ENCODE results near the gene CENPW. TPM values are rescaled to one million over a fixed set of nuclear protein-coding genes. Genes with fewer than 3 reads are reported as not detected.

The CENPW gene
- total and polyA plus RNA-seq, 3 donors from 2014 or later: 11.8 to 58.2 (median 16.0) TPM

GRCh38 chr6:126359936-126360537 lies 20.1 kb downstream of the CENPW start:
- Histone ChIP-seq H3K4me3 (no peak overlapping the region), H3K9me3 (no peaks in the 10 kb centered on the region), H3K27me3 (no peaks in the 10 kb centered on the region), H3K36me3 (ENCODE audit: low read depth, missing control alignments) (no peaks in the 10 kb centered on the region), H3K4me1 (no peaks in the 10 kb centered on the region), H3K27ac (no peak overlapping the region)
- WGBS, 2 donors: 97 to 100% methylated on average over 1 of the region's 1 CpG
- TF ChIP-seq POLR2A (IDR thresholded peaks at IDR 0.05): no peak
- TF ChIP-seq, protein P1, sequence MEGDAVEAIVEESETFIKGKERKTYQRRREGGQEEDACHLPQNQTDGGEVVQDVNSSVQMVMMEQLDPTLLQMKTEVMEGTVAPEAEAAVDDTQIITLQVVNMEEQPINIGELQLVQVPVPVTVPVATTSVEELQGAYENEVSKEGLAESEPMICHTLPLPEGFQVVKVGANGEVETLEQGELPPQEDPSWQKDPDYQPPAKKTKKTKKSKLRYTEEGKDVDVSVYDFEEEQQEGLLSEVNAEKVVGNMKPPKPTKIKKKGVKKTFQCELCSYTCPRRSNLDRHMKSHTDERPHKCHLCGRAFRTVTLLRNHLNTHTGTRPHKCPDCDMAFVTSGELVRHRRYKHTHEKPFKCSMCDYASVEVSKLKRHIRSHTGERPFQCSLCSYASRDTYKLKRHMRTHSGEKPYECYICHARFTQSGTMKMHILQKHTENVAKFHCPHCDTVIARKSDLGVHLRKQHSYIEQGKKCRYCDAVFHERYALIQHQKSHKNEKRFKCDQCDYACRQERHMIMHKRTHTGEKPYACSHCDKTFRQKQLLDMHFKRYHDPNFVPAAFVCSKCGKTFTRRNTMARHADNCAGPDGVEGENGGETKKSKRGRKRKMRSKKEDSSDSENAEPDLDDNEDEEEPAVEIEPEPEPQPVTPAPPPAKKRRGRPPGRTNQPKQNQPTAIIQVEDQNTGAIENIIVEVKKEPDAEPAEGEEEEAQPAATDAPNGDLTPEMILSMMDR (IDR thresholded peaks at IDR 0.05): no peak
- intact Hi-C loops (cut with DNase I; ENCODE audit: low total_unique reads): no loop called here
- DNase-seq: no peak

DNA sequence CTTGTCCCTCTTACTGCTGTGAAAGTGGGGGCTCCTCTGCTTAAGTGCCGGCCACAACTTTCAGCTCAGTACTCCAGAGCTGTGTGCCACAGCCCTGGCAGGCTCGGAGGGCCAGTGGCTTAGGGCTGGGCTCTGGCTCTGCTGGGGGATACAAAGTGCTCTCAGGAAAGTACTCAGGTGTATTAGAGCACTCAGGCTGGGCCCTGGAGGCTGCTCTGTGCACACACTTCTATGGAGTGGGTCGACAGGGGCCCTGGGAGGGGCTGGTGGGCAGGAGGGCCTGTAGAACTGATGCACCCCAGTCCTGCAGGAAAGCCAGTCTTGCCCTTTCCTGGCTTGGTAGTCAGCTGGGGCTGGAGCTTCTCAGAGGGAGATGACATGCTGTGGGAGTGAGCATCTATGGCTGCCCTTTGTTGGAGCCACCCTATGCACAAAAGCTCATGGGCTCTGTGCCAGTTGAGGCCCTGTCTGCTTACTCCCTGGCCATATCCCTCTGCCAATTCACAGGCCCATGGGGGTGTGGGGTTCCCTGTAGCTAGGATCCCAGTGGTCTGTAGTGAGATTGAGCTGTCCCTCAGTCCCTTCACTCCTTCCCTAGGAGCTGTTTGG lies 22.0 kb downstream of the CENPW start:
- WGBS, 2 donors: 87 to 88% methylated on average over 3 of the region's 3 CpGs
- Histone ChIP-seq H3K36me3 (ENCODE audit: low read depth, missing control alignments) (no peaks in the 10 kb centered on the region), H3K4me3 (no peak overlapping the region), H3K27me3 (no peaks in the 10 kb centered on the region), H3K27ac (no peak overlapping the region), H3K4me1 (no peaks in the 10 kb centered on the region), H3K9me3 (no peaks in the 10 kb centered on the region)
- TF ChIP-seq, protein P1 (IDR thresholded peaks at IDR 0.05): no peak
- TF ChIP-seq POLR2A (IDR thresholded peaks at IDR 0.05): no peak
- no peak for DNase-seq
- intact Hi-C loops (cut with DNase I; ENCODE audit: low total_unique reads): no loop called here

DNA sequence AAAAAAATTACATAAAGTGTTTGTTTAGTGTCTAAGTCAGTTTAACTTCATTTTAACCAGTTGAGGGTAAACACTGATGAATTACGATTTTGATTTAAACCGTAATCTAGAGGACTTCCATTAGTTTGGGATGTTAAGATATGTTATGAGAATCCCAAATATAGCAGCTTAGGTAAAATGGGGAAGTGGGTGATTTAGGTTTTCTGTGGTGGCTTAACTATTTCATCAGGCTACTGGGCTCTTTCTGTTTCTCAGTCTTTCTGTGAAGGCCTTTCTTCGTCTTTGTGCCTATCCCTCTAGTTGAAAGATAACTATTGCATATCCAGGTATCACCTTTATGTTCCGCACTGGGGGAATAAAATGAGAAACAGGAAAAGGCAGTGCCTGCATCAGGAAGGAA lies 27.9 kb downstream of the CENPW start:
- no peak for TF ChIP-seq POLR2A (IDR thresholded peaks at IDR 0.05)
- TF ChIP-seq, protein P1 (IDR thresholded peaks at IDR 0.05): no peak
- intact Hi-C loops (cut with DNase I; ENCODE audit: low total_unique reads): no loop called here
- H3K4me3 ChIP-seq: no peak overlapping the region
- 90 to 93% methylated on average over 4 of the region's 4 CpGs for WGBS, 2 donors
- H3K4me1 ChIP-seq: no peaks in the 10 kb centered on the region
- no peak overlapping the region for H3K27ac ChIP-seq
- no peak for DNase-seq
- no peaks in the 10 kb centered on the region for H3K27me3 ChIP-seq
- no peaks in the 10 kb centered on the region for H3K36me3 ChIP-seq (ENCODE audit: low read depth, missing control alignments)
- H3K9me3 ChIP-seq: no peaks in the 10 kb centered on the region

DNA sequence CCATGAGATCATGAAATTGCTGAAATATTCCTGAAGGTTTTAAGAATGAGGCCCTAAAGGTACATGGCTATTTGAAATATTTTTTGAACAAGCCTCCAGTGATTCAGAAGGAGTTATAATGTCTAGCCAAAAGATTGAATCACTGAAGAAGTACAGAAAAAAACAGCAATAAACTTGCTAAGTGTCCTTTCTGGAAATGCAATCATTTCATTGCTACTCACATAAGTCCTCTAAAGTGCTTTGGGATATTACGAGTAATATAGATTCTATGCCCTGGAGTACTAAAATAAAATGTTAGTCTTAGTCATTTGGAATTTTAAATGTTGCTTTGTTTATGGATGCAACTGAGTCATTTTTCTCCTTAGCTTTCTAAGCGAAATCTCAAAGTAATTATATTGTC lies 32.7 kb downstream of the CENPW start:
- H3K4me1 ChIP-seq: no peaks in the 10 kb centered on the region
- TF ChIP-seq POLR2A (IDR thresholded peaks at IDR 0.05): no peak
- TF ChIP-seq, protein P1 (IDR thresholded peaks at IDR 0.05): no peak
- WGBS, 2 donors: 94 to 99% methylated on average over 2 of the region's 2 CpGs
- no peaks in the 10 kb centered on the region for H3K9me3 ChIP-seq
- no peak for DNase-seq
- H3K27ac ChIP-seq: no peak overlapping the region
- no peak overlapping the region for H3K4me3 ChIP-seq
- intact Hi-C loops (cut with DNase I; ENCODE audit: low total_unique reads): no loop called here
- H3K36me3 ChIP-seq (ENCODE audit: low read depth, missing control alignments): no peaks in the 10 kb centered on the region
- H3K27me3 ChIP-seq: no peaks in the 10 kb centered on the region

DNA sequence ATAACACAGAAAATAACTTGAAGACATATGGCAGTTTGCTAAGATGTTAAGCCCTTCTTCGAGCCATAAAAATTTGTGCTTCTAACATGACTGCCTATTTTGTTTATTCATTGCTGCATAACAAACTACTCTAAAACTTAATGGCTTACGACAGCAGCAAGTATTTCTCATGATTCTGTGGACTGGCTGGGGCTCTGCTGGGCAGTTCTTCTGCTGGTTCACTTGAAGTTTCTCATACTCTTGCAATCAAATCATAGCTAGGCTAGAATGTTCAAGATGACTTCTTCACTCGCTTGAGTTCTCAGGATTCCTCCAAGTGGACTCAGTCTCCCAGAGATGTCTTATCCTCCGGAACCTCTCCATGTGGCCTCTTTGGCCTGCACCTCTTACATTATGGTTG lies 33.4 kb downstream of the CENPW start:
- no peaks in the 10 kb centered on the region for H3K36me3 ChIP-seq (ENCODE audit: low read depth, missing control alignments)
- H3K27ac ChIP-seq: no peak overlapping the region
- H3K9me3 ChIP-seq: no peaks in the 10 kb centered on the region
- no peaks in the 10 kb centered on the region for H3K4me1 ChIP-seq
- intact Hi-C loops (cut with DNase I; ENCODE audit: low total_unique reads): no loop called here
- no peaks in the 10 kb centered on the region for H3K27me3 ChIP-seq
- no peak overlapping the region for H3K4me3 ChIP-seq
- TF ChIP-seq, protein P1 (IDR thresholded peaks at IDR 0.05): no peak
- no peak for TF ChIP-seq POLR2A (IDR thresholded peaks at IDR 0.05)
- WGBS, 2 donors: 95 to 97% methylated on average over 4 of the region's 4 CpGs
- no peak for DNase-seq

Measured in testis (tissue), 3 donors.